Mesendoderm (in vitro differentiated cells): Measurements from ENCODE around the gene RPRD1B.
A peak's percentile ranks its signal among the peaks of the same experiment; 100 is the strongest.

Experiments used
- DNase-seq: peaks from one replicate; pipeline ENCODE4 v3.0.0; 2013
- H2AK5ac ChIP-seq: 2 replicates; pipeline ENCODE4 v1.6.1; 2013; ENCODE audit warnings: low read length, inconsistent platforms
- H2BK120ac ChIP-seq: 2 replicates; pipeline ENCODE4 v1.6.1; 2013; ENCODE audit warnings: low read depth, mild to moderate bottlenecking, low read length, moderate library complexity, mixed read lengths
- H2BK15ac ChIP-seq: replicated peaks from 2 replicates; pipeline ENCODE4 v1.6.1; 2013; ENCODE audit warnings: low read depth, mild to moderate bottlenecking, moderate library complexity
- H2BK5ac ChIP-seq: 2 replicates; pipeline ENCODE4 v1.6.1; 2013; ENCODE audit warnings: low read length, inconsistent platforms
- H3K18ac ChIP-seq: 2 replicates; pipeline ENCODE4 v1.6.1; 2013; ENCODE audit warnings: mild to moderate bottlenecking, low read length, mixed read lengths
- H3K23ac ChIP-seq: one replicate; pipeline ENCODE4 v1.6.1; 2013; ENCODE audit warnings: low read length
- H3K27ac ChIP-seq: 2 replicates; pipeline ENCODE4 v1.5.1; 2013; ENCODE audit warnings: low read depth, mild to moderate bottlenecking, inconsistent platforms, low read length, moderate library complexity
- H3K27me3 ChIP-seq: 2 replicates; pipeline ENCODE4 v1.6.1; 2013; ENCODE audit warnings: low read length, control low read depth, mild to moderate bottlenecking, inconsistent platforms; ENCODE audit not compliant: insufficient read depth, poor library complexity
- H3K36me3 ChIP-seq: 2 replicates; pipeline ENCODE4 v1.6.1; 2013; ENCODE audit warnings: low read length, inconsistent platforms; ENCODE audit not compliant: control insufficient read depth, insufficient read depth
- H3K4ac ChIP-seq: one replicate; pipeline ENCODE4 v1.6.1; 2013; ENCODE audit warnings: low read depth, mild to moderate bottlenecking, low read length, moderate library complexity
- H3K4me1 ChIP-seq: 2 replicates; pipeline ENCODE4 v1.6.1; 2013; ENCODE audit warnings: low read depth, low read length, inconsistent platforms; ENCODE audit not compliant: control insufficient read depth
- H3K4me2 ChIP-seq: 2 replicates; pipeline ENCODE4 v1.6.1; 2013; ENCODE audit warnings: low read length
- H3K4me3 ChIP-seq: 2 replicates; pipeline ENCODE4 v1.5.1; 2013; ENCODE audit warnings: mild to moderate bottlenecking, low read length
- H3K56ac ChIP-seq: one replicate; pipeline ENCODE4 v1.6.1; 2013; ENCODE audit warnings: low read length
- H3K79me1 ChIP-seq: 2 replicates; pipeline ENCODE4 v1.6.1; 2013; ENCODE audit warnings: low read length, inconsistent platforms
- H3K79me2 ChIP-seq: 2 replicates; pipeline ENCODE4 v1.6.1; 2013; ENCODE audit warnings: mild to moderate bottlenecking, low read length; ENCODE audit not compliant: control insufficient read depth, insufficient read depth
- H3K9ac ChIP-seq: 2 replicates; pipeline ENCODE4 v1.6.1; 2013; ENCODE audit warnings: low read length, inconsistent platforms
- H4K5ac ChIP-seq: one replicate; pipeline ENCODE4 v1.6.1; 2013; ENCODE audit warnings: low read length
- H4K8ac ChIP-seq: one replicate; pipeline ENCODE4 v1.6.1; 2013; ENCODE audit warnings: low read depth, mild to moderate bottlenecking, control low read depth, low read length, moderate library complexity
- WGBS: extraction: QIAGEN DNeasy Blood & Tissue Kit; methylation state at CpG from one replicate; pipeline ENCODE4 v1.1.7; 2013; ENCODE audit warnings: low lambda C conversion rate, missing lambda C conversion rate; ENCODE audit not compliant: insufficient coverage; ENCODE audit errors: extremely low coverage; 5-methylcytosine and 5-hydroxymethylcytosine counted together

Gene RPRD1B

DNA sequence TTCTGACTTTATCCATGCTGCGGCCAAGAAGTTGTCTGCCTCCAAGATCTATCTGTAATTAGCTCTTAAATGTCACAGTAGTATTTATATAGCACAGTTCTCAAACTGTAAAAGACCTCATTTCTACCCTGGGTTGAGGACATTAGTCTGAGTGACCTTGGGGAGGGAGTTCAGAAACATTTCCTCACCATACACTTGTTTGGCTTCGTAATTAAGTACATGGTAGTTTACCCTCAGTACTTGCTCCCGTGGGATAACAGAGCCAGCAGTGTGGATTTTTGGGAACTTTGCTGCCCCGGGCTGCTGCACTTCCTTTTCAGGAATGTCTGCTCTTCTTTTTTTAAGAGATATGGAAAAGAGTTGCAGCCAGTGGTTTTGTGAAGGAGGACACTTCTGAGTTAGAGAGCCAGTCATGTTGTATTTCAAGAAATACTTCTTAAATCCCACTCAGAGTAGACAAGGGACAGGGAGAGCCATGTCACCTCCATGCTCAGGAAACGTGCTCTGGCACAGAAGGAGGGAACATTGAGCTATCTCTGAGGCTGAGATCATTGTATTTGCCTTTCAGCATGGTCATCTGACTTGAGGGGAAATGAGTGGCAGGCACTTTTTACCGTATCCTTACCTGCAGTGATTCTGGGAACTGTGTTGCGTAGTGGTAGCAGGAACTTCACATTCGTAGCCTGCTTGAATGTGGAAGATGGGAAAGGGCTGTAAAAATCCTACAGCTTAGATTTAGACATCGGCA, 33.6 kb downstream of the RPRD1B start:
- no peak overlapping the region for H2BK120ac ChIP-seq
- H3K36me3 ChIP-seq: peaks cover 18% of the 10 kb centered on the region
- no peak overlapping the region for H2BK5ac ChIP-seq
- no peak overlapping the region for H3K9ac ChIP-seq
- no CpG with 5 or more reads among the region's 9 CpGs for WGBS
- no peak overlapping the region for H3K4me2 ChIP-seq
- H3K18ac ChIP-seq: no peak overlapping the region
- H3K56ac ChIP-seq: no peak overlapping the region
- H2AK5ac ChIP-seq: no peak overlapping the region
- H4K8ac ChIP-seq: no peak overlapping the region
- H3K27me3 ChIP-seq: no peaks in the 10 kb centered on the region
- H3K27ac ChIP-seq: no peak overlapping the region
- no peak for DNase-seq
- H3K4me1 ChIP-seq: no peaks in the 10 kb centered on the region
- H3K4me3 ChIP-seq: no peak overlapping the region
- H3K79me2 ChIP-seq: no peaks in the 10 kb centered on the region
- no peak overlapping the region for H2BK15ac ChIP-seq
- H3K79me1 ChIP-seq: no peaks in the 10 kb centered on the region
- no peak overlapping the region for H3K23ac ChIP-seq
- no peak overlapping the region for H4K5ac ChIP-seq
- H3K4ac ChIP-seq: no peak overlapping the region

GRCh38 chr20:38067717-38068365, 34.3 kb downstream of the RPRD1B start:
- Histone ChIP-seq H3K18ac (no peak overlapping the region), H4K5ac (no peak overlapping the region), H3K79me2 (no peaks in the 10 kb centered on the region), H3K56ac (no peak overlapping the region), H2BK5ac (no peak overlapping the region), H3K27ac (no peak overlapping the region), H3K36me3 (peaks cover 18% of the 10 kb centered on the region), H3K9ac (no peak overlapping the region), H3K79me1 (no peaks in the 10 kb centered on the region), H3K4me3 (no peak overlapping the region), H3K4me2 (no peak overlapping the region), H2BK15ac (no peak overlapping the region), H2BK120ac (no peak overlapping the region), H3K4ac (no peak overlapping the region), H3K23ac (no peak overlapping the region), H2AK5ac (no peak overlapping the region), H3K4me1 (no peaks in the 10 kb centered on the region), H4K8ac (no peak overlapping the region), H3K27me3 (no peaks in the 10 kb centered on the region)
- no peak for DNase-seq
- no CpG with 5 or more reads among the region's 15 CpGs for WGBS

- Histone ChIP-seq H3K4me1 (peaks cover 2% of the 10 kb centered on the region), H3K79me2 (no peaks in the 10 kb centered on the region), H4K8ac (no peak overlapping the region), H2BK5ac (no peak overlapping the region), H3K36me3 (peaks cover 12% of the 10 kb centered on the region), H2BK120ac (no peak overlapping the region), H4K5ac (no peak overlapping the region), H2BK15ac (no peak overlapping the region), H3K4me2 (no peak overlapping the region), H3K27ac (no peak overlapping the region), H3K4me3 (no peak overlapping the region), H3K79me1 (peaks cover 3% of the 10 kb centered on the region), H3K4ac (no peak overlapping the region), H3K56ac (no peak overlapping the region), H3K9ac (no peak overlapping the region), H3K18ac (no peak overlapping the region), H3K23ac (no peak overlapping the region), H2AK5ac (no peak overlapping the region), H3K27me3 (no peaks in the 10 kb centered on the region)
- no CpG with 5 or more reads among the region's 1 CpG for WGBS
- no peak for DNase-seq
These were observed 39.4 kb downstream of the RPRD1B start for GRCh38 chr20:38072898-38073297.

GRCh38 chr20:38073307-38074071, 39.9 kb downstream of the RPRD1B start:
- Histone ChIP-seq H3K79me1 (peaks cover 5% of the 10 kb centered on the region), H2BK120ac (no peak overlapping the region), H3K27ac (no peak overlapping the region), H2BK5ac (no peak overlapping the region), H4K8ac (no peak overlapping the region), H3K4me3 (no peak overlapping the region), H3K27me3 (no peaks in the 10 kb centered on the region), H3K18ac (no peak overlapping the region), H3K79me2 (no peaks in the 10 kb centered on the region), H3K23ac (no peak overlapping the region), H3K56ac (no peak overlapping the region), H3K4ac (no peak overlapping the region), H3K36me3 (peaks cover 8% of the 10 kb centered on the region), H3K4me1 (peaks cover 2% of the 10 kb centered on the region), H3K9ac (no peak overlapping the region), H2AK5ac (no peak overlapping the region), H4K5ac (no peak overlapping the region), H3K4me2 (no peak overlapping the region), H2BK15ac (no peak overlapping the region)
- WGBS: no CpG with 5 or more reads among the region's 5 CpGs
- peak; percentile 81 for DNase-seq

DNA sequence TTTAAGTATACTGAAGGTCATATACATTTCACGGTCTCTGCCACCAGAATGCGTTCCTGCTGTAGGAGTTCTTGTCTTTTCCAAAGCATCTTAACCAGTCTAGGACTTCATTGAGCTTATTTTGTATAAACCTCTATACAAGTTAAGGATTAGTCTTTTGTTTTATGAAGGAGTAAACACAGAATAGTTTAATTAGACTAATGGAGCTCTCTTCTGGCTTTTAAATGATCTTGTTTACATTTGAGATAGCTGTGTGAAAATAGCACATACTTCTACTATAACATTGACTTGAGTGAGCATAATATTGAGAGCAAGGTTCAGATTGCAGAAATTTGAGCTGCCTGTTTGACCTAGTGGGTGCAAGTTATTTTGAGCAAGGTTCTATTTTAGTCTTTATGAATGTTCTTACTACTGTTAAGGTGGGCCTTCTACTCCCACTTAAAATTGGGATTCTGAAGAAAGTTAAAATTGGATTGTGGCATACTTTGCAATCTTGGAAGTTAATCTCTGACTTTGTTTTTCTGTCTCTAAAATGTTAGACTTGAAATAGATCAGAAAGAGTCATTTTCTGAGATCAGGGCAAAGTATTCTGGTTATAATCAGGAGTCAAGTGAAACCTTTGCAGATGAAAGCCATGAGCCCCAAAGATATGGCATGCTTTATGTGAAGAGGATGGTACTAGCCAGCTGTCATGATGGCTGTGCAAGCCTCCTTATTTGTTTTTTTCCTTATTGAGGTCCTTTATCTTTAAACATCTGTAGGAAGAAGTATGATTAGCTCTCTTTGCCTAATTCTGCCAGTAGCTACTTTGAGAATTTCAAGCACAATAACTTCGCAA, 41.8 kb downstream of the RPRD1B start:
- Histone ChIP-seq H3K23ac (no peak overlapping the region), H4K5ac (no peak overlapping the region), H3K9ac (no peak overlapping the region), H3K4me1 (peaks cover 2% of the 10 kb centered on the region), H3K27ac (no peak overlapping the region), H4K8ac (no peak overlapping the region), H3K36me3 (peaks cover 2% of the 10 kb centered on the region), H2BK5ac (no peak overlapping the region), H3K79me1 (peaks cover 8% of the 10 kb centered on the region), H3K4me3 (no peak overlapping the region), H2AK5ac (no peak overlapping the region), H2BK15ac (no peak overlapping the region), H3K4me2 (no peak overlapping the region), H3K27me3 (no peaks in the 10 kb centered on the region), H3K56ac (no peak overlapping the region), H2BK120ac (no peak overlapping the region), H3K18ac (no peak overlapping the region), H3K79me2 (peaks cover 1% of the 10 kb centered on the region), H3K4ac (no peak overlapping the region)
- no peak for DNase-seq
- no CpG with 5 or more reads among the region's 3 CpGs for WGBS
